ENCODE results near the gene MT1M.

The MT1M gene

GRCh38 chr16:56604966-56605365 lies 27.5 kb upstream of the MT1M start:
- no peak for TF ChIP-seq CTCF (IDR thresholded peaks at IDR 0.05; ENCODE audit: low read depth, low read length, missing control alignments)

GRCh38 chr16:56605475-56605874 lies 27.0 kb upstream of the MT1M start:
- no peak overlapping the region for H3K4me3 ChIP-seq (ENCODE audit: low read depth, low read length)
- DNase-seq (ENCODE audit: low read depth), result no peak
- TF ChIP-seq CTCF (IDR thresholded peaks at IDR 0.05; ENCODE audit: low read depth, low read length, missing control alignments), result no peak

More at GRCh38 chr16:56604966-56605365, 27.5 kb upstream of the MT1M start:
- no peak overlapping the region for H3K4me3 ChIP-seq (ENCODE audit: low read depth, low read length)
- no peak for DNase-seq (ENCODE audit: low read depth)

- H3K4me3 ChIP-seq (ENCODE audit: low read depth, low read length), result no peak overlapping the region
- no peak for DNase-seq (ENCODE audit: low read depth)
- TF ChIP-seq CTCF (IDR thresholded peaks at IDR 0.05; ENCODE audit: low read depth, low read length, missing control alignments), result no peak
Observed at GRCh38 chr16:56606071-56606475, 26.4 kb upstream of the MT1M start.

- no peak for TF ChIP-seq CTCF (IDR thresholded peaks at IDR 0.05; ENCODE audit: low read depth, low read length, missing control alignments)
- DNase-seq (ENCODE audit: low read depth), result no peak
Observed at GRCh38 chr16:56606476-56607108, 25.9 kb upstream of the MT1M start.

GRCh38 chr16:56607109-56607618 lies 25.3 kb upstream of the MT1M start:
- H3K4me3 ChIP-seq (ENCODE audit: low read depth, low read length), result no peak overlapping the region
- DNase-seq (ENCODE audit: low read depth), result no peak
- TF ChIP-seq CTCF (IDR thresholded peaks at IDR 0.05; ENCODE audit: low read depth, low read length, missing control alignments), result no peak

More at GRCh38 chr16:56606476-56607108, 25.9 kb upstream of the MT1M start:
- H3K4me3 ChIP-seq (ENCODE audit: low read depth, low read length), result no peak overlapping the region

- H3K4me3 ChIP-seq (ENCODE audit: low read depth, low read length), result no peak overlapping the region
- no peak for DNase-seq (ENCODE audit: low read depth)
- TF ChIP-seq CTCF (IDR thresholded peaks at IDR 0.05; ENCODE audit: low read depth, low read length, missing control alignments), result no peak
Observed at GRCh38 chr16:56607675-56608042, 24.8 kb upstream of the MT1M start.
